ENCODE data around the gene SPOCK1. TPM values are rescaled to one million over a fixed set of nuclear protein-coding genes. Genes with fewer than 3 reads are reported as not detected.

Gene SPOCK1
- total RNA-seq, 2 experiments from 2014 or later: not detected

DNA sequence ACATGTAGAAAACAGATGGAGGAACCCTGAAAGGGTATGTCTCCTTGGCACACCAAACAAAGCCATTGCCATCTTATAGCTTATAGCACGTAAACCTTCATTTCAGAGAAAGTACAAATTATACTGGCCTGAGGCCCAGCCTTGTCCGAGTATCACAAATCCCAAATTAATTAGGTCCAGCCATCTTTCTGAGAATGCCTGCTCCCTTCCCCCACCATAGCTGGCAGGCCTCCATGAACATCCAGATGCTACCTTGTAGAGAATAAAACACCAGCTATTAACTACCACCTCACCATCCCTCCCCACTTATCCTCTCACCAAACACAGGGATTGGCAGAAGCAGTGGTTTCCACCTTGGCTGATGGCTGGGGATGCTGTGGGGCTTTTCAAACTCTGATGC, 224.0 kb downstream of the SPOCK1 start:
- no peaks in the 10 kb centered on the region for H3K36me3 Mint-ChIP-seq (ENCODE audit: low read depth)
- no peaks in the 10 kb centered on the region for H3K9me3 Mint-ChIP-seq (ENCODE audit: insufficient read depth)
- no peak overlapping the region for H3K4me3 Mint-ChIP-seq
- no peak for ATAC-seq
- no peaks in the 10 kb centered on the region for H3K27me3 Mint-ChIP-seq (ENCODE audit: low read depth)
- ChIA-PET CTCF (no interaction called here), POLR2A (no interaction called here)
- H3K27ac Mint-ChIP-seq: no peak overlapping the region
- no peak for DNase-seq
- no peaks in the 10 kb centered on the region for H3K4me1 Mint-ChIP-seq (ENCODE audit: low read depth)

- Mint-ChIP-seq H3K9me3 (ENCODE audit: insufficient read depth) (no peaks in the 10 kb centered on the region), H3K4me1 (ENCODE audit: low read depth) (no peaks in the 10 kb centered on the region), H3K4me3 (no peak overlapping the region), H3K36me3 (ENCODE audit: low read depth) (no peaks in the 10 kb centered on the region), H3K27ac (no peak overlapping the region), H3K27me3 (ENCODE audit: low read depth) (no peaks in the 10 kb centered on the region)
- ATAC-seq (no peak), DNase-seq (no peak)
- ChIA-PET POLR2A (no interaction called here), CTCF (no interaction called here)
These were observed 225.6 kb downstream of the SPOCK1 start for GRCh38 chr5:137273511-137273910.

DNA sequence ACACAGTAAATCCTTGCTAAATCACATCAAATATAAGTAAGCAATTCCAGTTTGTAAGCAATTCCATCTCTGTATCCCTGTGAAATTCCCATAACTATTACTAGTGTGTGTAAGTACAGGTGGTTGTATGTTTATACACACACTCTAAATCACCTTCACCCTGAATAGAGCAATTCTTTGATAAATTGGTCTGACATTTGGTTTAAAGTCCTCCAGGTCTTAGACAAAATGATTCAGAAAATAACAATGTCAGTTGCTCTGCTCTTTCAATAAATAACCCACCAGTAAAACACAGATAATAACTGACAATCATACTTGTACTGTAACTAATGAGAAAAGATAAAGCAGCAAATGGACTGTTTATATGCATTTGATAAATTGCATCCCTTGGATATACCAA, 226.3 kb downstream of the SPOCK1 start:
- Mint-ChIP-seq H3K4me3 (no peak overlapping the region), H3K4me1 (ENCODE audit: low read depth) (no peaks in the 10 kb centered on the region), H3K36me3 (ENCODE audit: low read depth) (no peaks in the 10 kb centered on the region), H3K9me3 (ENCODE audit: insufficient read depth) (no peaks in the 10 kb centered on the region), H3K27me3 (ENCODE audit: low read depth) (no peaks in the 10 kb centered on the region), H3K27ac (no peak overlapping the region)
- ChIA-PET CTCF (no interaction called here), POLR2A (no interaction called here)
- DNase-seq: no peak
- ATAC-seq: no peak

DNA sequence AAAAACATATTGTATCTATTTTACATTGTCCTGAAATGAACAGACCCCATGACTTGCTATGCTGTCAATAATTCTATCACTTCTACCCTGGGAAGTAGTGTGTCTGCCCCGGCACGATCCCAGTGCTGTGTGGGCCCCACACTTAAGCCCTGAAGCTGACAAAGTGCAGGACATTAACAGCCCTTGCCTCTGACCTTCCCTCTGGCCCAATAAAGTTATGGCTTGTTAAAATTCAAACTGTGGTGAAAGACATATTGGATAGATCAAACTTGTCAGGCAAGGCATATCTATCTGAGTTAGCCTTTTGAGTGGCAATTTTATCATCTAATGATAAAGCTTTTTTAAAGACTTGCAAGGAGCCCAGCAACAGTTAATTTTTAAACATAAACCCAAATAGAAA, 229.2 kb downstream of the SPOCK1 start:
- Mint-ChIP-seq H3K4me1 (ENCODE audit: low read depth) (no peaks in the 10 kb centered on the region), H3K27me3 (ENCODE audit: low read depth) (peaks cover 9% of the 10 kb centered on the region), H3K27ac (no peak overlapping the region), H3K36me3 (ENCODE audit: low read depth) (no peaks in the 10 kb centered on the region), H3K4me3 (no peak overlapping the region), H3K9me3 (ENCODE audit: insufficient read depth) (no peaks in the 10 kb centered on the region)
- ChIA-PET POLR2A (no interaction called here), CTCF (no interaction called here)
- ATAC-seq (no peak), DNase-seq (no peak)

GRCh38 chr5:137269274-137269673, 229.9 kb downstream of the SPOCK1 start:
- Mint-ChIP-seq H3K9me3 (ENCODE audit: insufficient read depth) (no peaks in the 10 kb centered on the region), H3K4me1 (ENCODE audit: low read depth) (no peaks in the 10 kb centered on the region), H3K27me3 (ENCODE audit: low read depth) (peaks cover 9% of the 10 kb centered on the region), H3K36me3 (ENCODE audit: low read depth) (no peaks in the 10 kb centered on the region), H3K27ac (no peak overlapping the region), H3K4me3 (no peak overlapping the region)
- no peak for DNase-seq
- ATAC-seq: no peak
- ChIA-PET CTCF (no interaction called here), POLR2A (no interaction called here)

GRCh38 chr5:137268646-137269045, 230.5 kb downstream of the SPOCK1 start:
- Mint-ChIP-seq H3K4me1 (ENCODE audit: low read depth) (no peaks in the 10 kb centered on the region), H3K9me3 (ENCODE audit: insufficient read depth) (no peaks in the 10 kb centered on the region), H3K27ac (no peak overlapping the region), H3K36me3 (ENCODE audit: low read depth) (no peaks in the 10 kb centered on the region), H3K4me3 (no peak overlapping the region), H3K27me3 (ENCODE audit: low read depth) (peaks cover 9% of the 10 kb centered on the region)
- DNase-seq (no peak), ATAC-seq (no peak)
- CTCF ChIA-PET: no interaction called here
- POLR2A ChIA-PET: no interaction called here

GRCh38 chr5:137266186-137266585, 232.9 kb downstream of the SPOCK1 start:
- POLR2A ChIA-PET: no interaction called here
- Mint-ChIP-seq H3K4me3 (no peak overlapping the region), H3K36me3 (ENCODE audit: low read depth) (no peaks in the 10 kb centered on the region), H3K9me3 (ENCODE audit: insufficient read depth) (no peaks in the 10 kb centered on the region), H3K27me3 (ENCODE audit: low read depth) (peaks cover 9% of the 10 kb centered on the region), H3K4me1 (ENCODE audit: low read depth) (no peaks in the 10 kb centered on the region), H3K27ac (no peak overlapping the region)
- no peak for DNase-seq
- ATAC-seq: no peak
- CTCF ChIA-PET: interaction anchor here (1.5 kb wide), 1 partner anchor 54 kb away, joined by 3 read pairs; no protein-coding TSS in a partner anchor

GRCh38 chr5:137265457-137265856, 233.7 kb downstream of the SPOCK1 start:
- Mint-ChIP-seq H3K27ac (no peak overlapping the region), H3K4me3 (no peak overlapping the region), H3K27me3 (ENCODE audit: low read depth) (peaks cover 9% of the 10 kb centered on the region), H3K4me1 (ENCODE audit: low read depth) (no peaks in the 10 kb centered on the region), H3K36me3 (ENCODE audit: low read depth) (no peaks in the 10 kb centered on the region), H3K9me3 (ENCODE audit: insufficient read depth) (no peaks in the 10 kb centered on the region)
- DNase-seq (no peak), ATAC-seq (no peak)
- ChIA-PET POLR2A (no interaction called here), CTCF (no interaction called here)

- Mint-ChIP-seq H3K9me3 (ENCODE audit: insufficient read depth) (no peaks in the 10 kb centered on the region), H3K4me1 (ENCODE audit: low read depth) (no peaks in the 10 kb centered on the region), H3K4me3 (no peak overlapping the region), H3K36me3 (ENCODE audit: low read depth) (no peaks in the 10 kb centered on the region), H3K27me3 (ENCODE audit: low read depth) (peaks cover 9% of the 10 kb centered on the region), H3K27ac (no peak overlapping the region)
- no peak for ATAC-seq
- ChIA-PET POLR2A (no interaction called here), CTCF (no interaction called here)
- DNase-seq: no peak
These were observed 234.6 kb downstream of the SPOCK1 start for GRCh38 chr5:137264573-137264972.

DNA sequence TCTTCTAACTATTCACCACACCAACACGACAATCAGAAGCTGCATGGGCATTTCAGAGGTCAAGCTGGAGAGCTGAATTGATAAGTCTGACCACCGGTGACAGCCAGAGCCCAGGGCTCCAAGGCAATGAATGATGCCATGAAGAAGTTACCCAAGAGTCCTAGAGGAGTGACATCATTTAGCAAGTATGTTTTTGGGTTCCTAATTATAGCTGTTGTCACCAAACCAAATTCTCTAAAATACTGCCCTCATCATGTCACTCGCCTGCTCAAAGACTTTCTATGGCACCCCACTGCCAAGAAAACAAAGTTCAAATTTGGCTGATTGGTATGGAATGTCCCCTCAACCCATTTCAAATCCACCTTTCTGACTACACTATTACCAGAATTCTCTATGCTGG, 235.1 kb downstream of the SPOCK1 start:
- ATAC-seq (no peak), DNase-seq (no peak)
- H3K27ac Mint-ChIP-seq: no peak overlapping the region
- POLR2A ChIA-PET: no interaction called here
- CTCF ChIA-PET: no interaction called here
- H3K27me3 Mint-ChIP-seq (ENCODE audit: low read depth): peaks cover 9% of the 10 kb centered on the region
- no peaks in the 10 kb centered on the region for H3K36me3 Mint-ChIP-seq (ENCODE audit: low read depth)
- H3K4me1 Mint-ChIP-seq (ENCODE audit: low read depth): no peaks in the 10 kb centered on the region
- no peak overlapping the region for H3K4me3 Mint-ChIP-seq
- no peaks in the 10 kb centered on the region for H3K9me3 Mint-ChIP-seq (ENCODE audit: insufficient read depth)

- peaks cover 9% of the 10 kb centered on the region for H3K27me3 Mint-ChIP-seq (ENCODE audit: low read depth)
- H3K9me3 Mint-ChIP-seq (ENCODE audit: insufficient read depth): no peaks in the 10 kb centered on the region
- CTCF ChIA-PET: no interaction called here
- H3K4me3 Mint-ChIP-seq: no peak overlapping the region
- no peaks in the 10 kb centered on the region for H3K36me3 Mint-ChIP-seq (ENCODE audit: low read depth)
- no peak for ATAC-seq
- no peak for DNase-seq
- POLR2A ChIA-PET: no interaction called here
- H3K27ac Mint-ChIP-seq: no peak overlapping the region
- H3K4me1 Mint-ChIP-seq (ENCODE audit: low read depth): no peaks in the 10 kb centered on the region
These were observed 235.6 kb downstream of the SPOCK1 start for GRCh38 chr5:137263371-137264005.

DNA sequence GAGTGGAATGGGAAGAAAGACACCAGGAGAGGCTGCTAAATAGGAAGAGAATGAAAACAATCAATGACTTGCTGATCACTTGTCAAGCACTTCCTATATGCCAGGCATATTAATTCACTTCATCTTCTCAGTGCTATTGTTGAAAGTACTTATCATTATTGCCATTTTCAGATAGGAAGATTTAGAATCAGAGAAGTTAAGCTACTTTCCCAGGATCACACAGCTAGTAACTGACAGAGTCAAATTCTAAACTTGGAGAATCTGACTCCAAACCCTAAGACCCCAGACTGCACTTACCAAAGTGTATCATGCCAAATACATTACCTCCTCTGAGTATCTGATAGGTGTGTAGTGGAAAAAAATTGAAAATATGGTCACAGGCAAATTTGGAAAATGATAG, 236.3 kb downstream of the SPOCK1 start:
- no peaks in the 10 kb centered on the region for H3K36me3 Mint-ChIP-seq (ENCODE audit: low read depth)
- ChIA-PET POLR2A (no interaction called here), CTCF (no interaction called here)
- no peaks in the 10 kb centered on the region for H3K4me1 Mint-ChIP-seq (ENCODE audit: low read depth)
- H3K9me3 Mint-ChIP-seq (ENCODE audit: insufficient read depth): no peaks in the 10 kb centered on the region
- ATAC-seq (no peak), DNase-seq (no peak)
- no peak overlapping the region for H3K4me3 Mint-ChIP-seq
- peaks cover 9% of the 10 kb centered on the region for H3K27me3 Mint-ChIP-seq (ENCODE audit: low read depth)
- no peak overlapping the region for H3K27ac Mint-ChIP-seq

- Mint-ChIP-seq H3K27me3 (ENCODE audit: low read depth) (peaks cover 3% of the 10 kb centered on the region), H3K9me3 (ENCODE audit: insufficient read depth) (no peaks in the 10 kb centered on the region), H3K4me3 (no peak overlapping the region), H3K36me3 (ENCODE audit: low read depth) (no peaks in the 10 kb centered on the region), H3K4me1 (ENCODE audit: low read depth) (no peaks in the 10 kb centered on the region), H3K27ac (no peak overlapping the region)
- CTCF ChIA-PET: no interaction called here
- DNase-seq: no peak
- POLR2A ChIA-PET: no interaction called here
- no peak for ATAC-seq
These were observed 238.1 kb downstream of the SPOCK1 start for GRCh38 chr5:137260820-137261695.

Data from activated CD8-positive, alpha-beta T cell treated with anti-CD3 and anti-CD28 coated beads, Interleukin-2, amount 10 ng/mL, durations not matched to agents 7 days and 5 days (primary cell).